WTC11 (cell line): ENCODE results near the gene SEMA4D. TPM values are rescaled to one million over a fixed set of nuclear protein-coding genes. Genes with fewer than 3 reads are reported as not detected.
"Not testable (repeated sequence)": the region's sequence is repeated elsewhere in the genome, so short reads cannot be mapped to it uniquely, and the experiment has no call there.

ENCODE experiments used
- ATAC-seq: fragments of 200-7000 bp; cut with Tn5 transposase; 2 replicates; pipeline ENCODE4 v1.10.0; 2021; ENCODE audit warnings: mild to moderate bottlenecking, moderate library complexity
- CTCF ChIA-PET: fragments of 300-600 bp; sonication (Branson Sonifier 250); formaldehyde crosslinking; loops from one replicate; lab custom pipeline; 2021; ENCODE audit warnings: antibody characterized with exemption; lab: Charles Lee
- POLR2A ChIA-PET: fragments of 350-600 bp; sonication (Branson Sonifier 250); formaldehyde crosslinking; loops from one replicate; lab custom pipeline; 2021; ENCODE audit warnings: antibody characterized with exemption; lab: Charles Lee
- DNase-seq: peaks from one replicate; pipeline ENCODE4 v3.0.0; 2021; ENCODE audit warnings: low spot score
- H3K27ac Mint-ChIP-seq: 2 replicates; pipeline ENCODE4 v1.8.0; 2021; ENCODE audit warnings: mixed read lengths
- H3K27me3 Mint-ChIP-seq: 2 replicates; pipeline ENCODE4 v1.8.0; 2021; ENCODE audit warnings: low read depth, mild to moderate bottlenecking, moderate library complexity, mixed read lengths
- H3K36me3 Mint-ChIP-seq: 2 replicates; pipeline ENCODE4 v1.8.0; 2021; ENCODE audit warnings: mixed read lengths
- H3K4me1 Mint-ChIP-seq: 2 replicates; pipeline ENCODE4 v1.8.0; 2022; ENCODE audit warnings: mixed read lengths
- H3K4me3 Mint-ChIP-seq: 2 replicates; pipeline ENCODE4 v1.8.0; 2021; ENCODE audit warnings: mild to moderate bottlenecking, moderate library complexity, mixed read lengths
- H3K9me3 Mint-ChIP-seq: 2 replicates; pipeline ENCODE4 v1.8.0; 2021; ENCODE audit warnings: mixed read lengths
- ATF1 ChIP-seq: sonication (generic); formaldehyde crosslinking; IDR thresholded peaks from 2 replicates; pipeline ENCODE4 v1.8.1; 2023; ENCODE audit warnings: mild to moderate bottlenecking, moderate library complexity, missing genetic modification reagents
- CBFB ChIP-seq: sonication (generic); formaldehyde crosslinking; IDR thresholded peaks from 2 replicates; pipeline ENCODE4 v1.8.1; 2022; ENCODE audit warnings: mild to moderate bottlenecking, low read depth, missing genetic modification reagents
- CREB1 ChIP-seq: sonication (generic); formaldehyde crosslinking; IDR thresholded peaks from 2 replicates; pipeline ENCODE4 v1.8.0; 2023; ENCODE audit warnings: mild to moderate bottlenecking, missing genetic modification reagents
- ETV6 ChIP-seq: sonication (generic); formaldehyde crosslinking; IDR thresholded peaks from 2 replicates; pipeline ENCODE4 v1.8.1; 2022; ENCODE audit warnings: mild to moderate bottlenecking, missing genetic modification reagents
- FOXJ3 ChIP-seq: sonication (generic); formaldehyde crosslinking; IDR thresholded peaks from 2 replicates; pipeline ENCODE4 v1.9.0; 2021; ENCODE audit warnings: missing genetic modification reagents, mild to moderate bottlenecking, borderline replicate concordance
- MAX ChIP-seq: sonication (generic); formaldehyde crosslinking; IDR thresholded peaks from 2 replicates; pipeline ENCODE4 v1.8.0; 2022; ENCODE audit warnings: mild to moderate bottlenecking, missing genetic modification reagents
- MXD4 ChIP-seq: fragments of 250-450 bp; sonication (Bioruptor Pico); IDR thresholded peaks from 2 replicates; pipeline ENCODE4 v1.8.0; 2021; ENCODE audit warnings: mild to moderate bottlenecking, moderate library complexity, borderline replicate concordance
- NFATC4 ChIP-seq: fragments of 250-450 bp; sonication (Bioruptor Pico); IDR thresholded peaks from 2 replicates; pipeline ENCODE4 v1.9.0; 2021; ENCODE audit warnings: mild to moderate bottlenecking
- NFE2L1 ChIP-seq: sonication (generic); formaldehyde crosslinking; IDR thresholded peaks from 2 replicates; pipeline ENCODE4 v1.8.1; 2023; ENCODE audit warnings: missing genetic modification reagents
- SMAD3 ChIP-seq: sonication (generic); formaldehyde crosslinking; IDR thresholded peaks from 2 replicates; pipeline ENCODE4 v1.8.0; 2022; ENCODE audit warnings: missing genetic modification reagents, mild to moderate bottlenecking, borderline replicate concordance
- SP1 ChIP-seq: sonication (generic); formaldehyde crosslinking; conservative IDR thresholded peaks from 2 replicates; pipeline ENCODE4 v1.8.1; 2022; ENCODE audit warnings: missing genetic modification reagents
- TEAD1 ChIP-seq: sonication (generic); formaldehyde crosslinking; IDR thresholded peaks from 2 replicates; pipeline ENCODE4 v1.8.0; 2022; ENCODE audit warnings: mild to moderate bottlenecking, missing genetic modification reagents
- ZNF232 ChIP-seq: sonication (generic); formaldehyde crosslinking; IDR thresholded peaks from 2 replicates; pipeline ENCODE4 v1.8.0; 2022; ENCODE audit warnings: mild to moderate bottlenecking, missing genetic modification reagents
- ZNF263 ChIP-seq: sonication (generic); formaldehyde crosslinking; IDR thresholded peaks from 2 replicates; pipeline ENCODE4 v1.8.1; 2022; ENCODE audit warnings: low read depth, mild to moderate bottlenecking, moderate library complexity, missing genetic modification reagents
- ZNF532 ChIP-seq: fragments of 250-450 bp; sonication (Bioruptor Pico); IDR thresholded peaks from 2 replicates; pipeline ENCODE4 v1.9.0; 2021; ENCODE audit warnings: mild to moderate bottlenecking, borderline replicate concordance
- ZNF671 ChIP-seq: fragments of 250-450 bp; sonication (Bioruptor Pico); IDR thresholded peaks from 2 replicates; pipeline ENCODE4 v1.8.0; 2021; ENCODE audit warnings: mild to moderate bottlenecking
- ZSCAN18 ChIP-seq: fragments of 250-450 bp; sonication (Bioruptor Pico); IDR thresholded peaks from 2 replicates; pipeline ENCODE4 v2.1.2; 2022; ENCODE audit warnings: mild to moderate bottlenecking, moderate library complexity
- total RNA-seq: library from RNA; stranded (reverse); gene quantifications from 3 replicates; pipeline ENCODE4 v1.2.3, GENCODE V29; 2021

SEMA4D gene
- total RNA-seq, 1 experiment from 2014 or later: 67.8 TPM

- TF ChIP-seq ZNF263 (no peak), ATF1 (CRISPR knock-in tag) (no peak)
- H3K27ac Mint-ChIP-seq: no peak overlapping the region
- ChIA-PET POLR2A (no interaction called here), CTCF (interaction anchor here (1.3 to 1.9 kb wide), 2 partner anchors 45 to 74 kb away, joined by 4 to 7 read pairs; no protein-coding TSS in a partner anchor)
- ATAC-seq: no peak
- H3K4me1 Mint-ChIP-seq: peaks cover 35% of the 10 kb centered on the region
- H3K4me3 Mint-ChIP-seq: no peak overlapping the region
- H3K36me3 Mint-ChIP-seq: peaks cover 18% of the 10 kb centered on the region
- DNase-seq: no peak
- peaks cover 4% of the 10 kb centered on the region; the same call in 1 of the 2 replicates for H3K9me3 Mint-ChIP-seq
- no peaks in the 10 kb centered on the region for H3K27me3 Mint-ChIP-seq
Measured at GRCh38 chr9:89474939-89475338, 23.0 kb downstream of the SEMA4D start.

- ATAC-seq (no peak), DNase-seq (no peak)
- peak overlapping the region; percentile 51 for H3K27ac Mint-ChIP-seq
- peaks cover 10% of the 10 kb centered on the region for H3K36me3 Mint-ChIP-seq
- POLR2A ChIA-PET: no interaction called here
- peaks cover 41% of the 10 kb centered on the region for H3K4me1 Mint-ChIP-seq
- no peaks in the 10 kb centered on the region for H3K9me3 Mint-ChIP-seq
- no peak overlapping the region for H3K4me3 Mint-ChIP-seq
- TF ChIP-seq CBFB (CRISPR knock-in tag): no peak
- TF ChIP-seq ZNF532 (CRISPR knock-in tag): no peak
- TF ChIP-seq MAX (CRISPR knock-in tag): no peak
- TF ChIP-seq CREB1 (CRISPR knock-in tag): no peak
- no peak for TF ChIP-seq SP1
- TF ChIP-seq ZNF671 (CRISPR knock-in tag): no peak
- TF ChIP-seq ETV6 (CRISPR knock-in tag): no peak
- no peak for TF ChIP-seq FOXJ3 (CRISPR knock-in tag)
- no peak for TF ChIP-seq MXD4
- no peak for TF ChIP-seq SMAD3 (CRISPR knock-in tag)
- no peak for TF ChIP-seq NFE2L1 (CRISPR knock-in tag)
- TF ChIP-seq TEAD1 (CRISPR knock-in tag): no peak
- no peak for TF ChIP-seq ZNF263
- CTCF ChIA-PET: interaction anchor here (1.3 to 1.9 kb wide), 3 partner anchors 44 to 75 kb away, joined by 4 to 7 read pairs (median 4); no protein-coding TSS in a partner anchor
- H3K27me3 Mint-ChIP-seq: no peaks in the 10 kb centered on the region
Measured at GRCh38 chr9:89473762-89474469, 24.0 kb downstream of the SEMA4D start.

- H3K36me3 Mint-ChIP-seq, ATAC-seq, H3K27me3 Mint-ChIP-seq, H3K4me3 Mint-ChIP-seq, DNase-seq, POLR2A ChIA-PET, H3K9me3 Mint-ChIP-seq: not testable (repeated sequence)
- Mint-ChIP-seq H3K4me1 (peaks cover 47% of the 10 kb centered on the region), H3K27ac (peak overlapping the region; percentile 34; the same call in 1 of the 2 replicates)
- CTCF ChIA-PET: interaction anchor here (1.5 to 1.9 kb wide), 2 partner anchors 42 to 43 kb away, joined by 4 to 8 read pairs; no protein-coding TSS in a partner anchor
Measured at GRCh38 chr9:89471796-89472320, 26.1 kb downstream of the SEMA4D start.

GRCh38 chr9:89471390-89471789 is 26.5 kb downstream of the SEMA4D start:
- H3K4me3 Mint-ChIP-seq: no peak overlapping the region
- H3K36me3 Mint-ChIP-seq: peaks cover 3% of the 10 kb centered on the region; the same call in 1 of the 2 replicates
- peaks cover 52% of the 10 kb centered on the region for H3K4me1 Mint-ChIP-seq
- H3K27ac Mint-ChIP-seq: no peak overlapping the region
- CTCF ChIA-PET: interaction anchor here (1.9 kb wide), 1 partner anchor 42 kb away, joined by 8 read pairs; no protein-coding TSS in a partner anchor
- no peak for DNase-seq
- no peaks in the 10 kb centered on the region for H3K27me3 Mint-ChIP-seq
- TF ChIP-seq ZSCAN18: no peak
- no peak for TF ChIP-seq TEAD1 (CRISPR knock-in tag)
- TF ChIP-seq ZNF232: no peak
- TF ChIP-seq NFATC4 (CRISPR knock-in tag): no peak
- POLR2A ChIA-PET: no interaction called here
- no peak for ATAC-seq
- H3K9me3 Mint-ChIP-seq: no peaks in the 10 kb centered on the region
